HUES64 (cell line): ENCODE data around the gene MBNL2.

ENCODE experiments used
- H3K27ac ChIP-seq: 2 replicates; pipeline ENCODE4 v1.7.0; 2013; ENCODE audit warnings: low read depth, low read length, inconsistent platforms
- H3K27me3 ChIP-seq: 2 replicates; pipeline ENCODE4 v1.6.1; 2013; ENCODE audit warnings: mild to moderate bottlenecking, low read length; ENCODE audit not compliant: insufficient read depth
- H3K36me3 ChIP-seq: 2 replicates; pipeline ENCODE4 v1.6.1; 2013; ENCODE audit warnings: mild to moderate bottlenecking, low read length; ENCODE audit not compliant: insufficient read depth
- H3K4me1 ChIP-seq: 2 replicates; pipeline ENCODE4 v1.6.1; 2013; ENCODE audit warnings: mild to moderate bottlenecking, low read length, moderate library complexity; ENCODE audit not compliant: insufficient read depth
- H3K4me3 ChIP-seq: 2 replicates; pipeline ENCODE4 v1.5.1; 2013; ENCODE audit warnings: mild to moderate bottlenecking, low read length, moderate library complexity
- H3K9ac ChIP-seq: 2 replicates; pipeline ENCODE4 v1.6.1; 2013; ENCODE audit warnings: mild to moderate bottlenecking, low read depth, low read length
- H3K9me3 ChIP-seq: 2 replicates; pipeline ENCODE4 v1.6.1; 2013; ENCODE audit warnings: low read depth, low read length; ENCODE audit not compliant: insufficient read depth
- WGBS: fragments of 150-250, 120-280 bp; methylation state at CpG from one replicate; pipeline ENCODE4 v1.1.7; 2013; ENCODE audit warnings: missing lambda C conversion rate; 5-methylcytosine and 5-hydroxymethylcytosine counted together

Gene MBNL2

GRCh38 chr13:97433727-97434396 is 211.7 kb downstream of the MBNL2 start, which contains the start of gene RAP2A:
TSS of gene RAP2A (plus strand) at chr13:97434169. CDS start at chr13:97434471, 302 bp downstream.
- Histone ChIP-seq H3K27ac (peak within 1 kb of the TSS; percentile 92), H3K9ac (peak within 1 kb of the TSS; percentile 89), H3K9me3 (no peaks in the 10 kb centered on the region), H3K4me1 (peaks cover 8% of the 10 kb centered on the region; the same call in 1 of the 2 replicates), H3K36me3 (peaks cover 16% of the 10 kb centered on the region), H3K27me3 (no peaks in the 10 kb centered on the region), H3K4me3 (peak within 1 kb of the TSS; percentile 100)
- WGBS, result under 1% methylated on average over 94 of the region's 94 CpGs

- H3K9ac ChIP-seq, result peak overlapping the region; percentile 89
- under 1% methylated on average over 60 of the region's 60 CpGs for WGBS
- no peaks in the 10 kb centered on the region for H3K9me3 ChIP-seq
- peak overlapping the region; percentile 24; the same call in 1 of the 2 replicates for H3K27ac ChIP-seq
- no peaks in the 10 kb centered on the region for H3K27me3 ChIP-seq
- H3K36me3 ChIP-seq, result peaks cover 23% of the 10 kb centered on the region
- H3K4me1 ChIP-seq, result peaks cover 8% of the 10 kb centered on the region; the same call in 1 of the 2 replicates
- H3K4me3 ChIP-seq, result peak overlapping the region; percentile 90
Observed at GRCh38 chr13:97434397-97435201, 212.5 kb downstream of the MBNL2 start.

GRCh38 chr13:97435323-97435722 is 213.2 kb downstream of the MBNL2 start:
- peak overlapping the region; percentile 89 for H3K9ac ChIP-seq

GRCh38 chr13:97435794-97436193 is 213.7 kb downstream of the MBNL2 start:
- Histone ChIP-seq H3K9ac (no peak overlapping the region), H3K4me1 (peaks cover 8% of the 10 kb centered on the region; the same call in 1 of the 2 replicates), H3K36me3 (peaks cover 34% of the 10 kb centered on the region), H3K27me3 (no peaks in the 10 kb centered on the region), H3K4me3 (peak overlapping the region; percentile 90), H3K9me3 (no peaks in the 10 kb centered on the region), H3K27ac (no peak overlapping the region)
- 64% methylated on average over 5 of the region's 5 CpGs for WGBS

More at GRCh38 chr13:97435323-97435722, 213.2 kb downstream of the MBNL2 start:
- Histone ChIP-seq H3K9me3 (no peaks in the 10 kb centered on the region), H3K36me3 (peaks cover 29% of the 10 kb centered on the region), H3K4me3 (peak overlapping the region; percentile 90), H3K4me1 (peaks cover 8% of the 10 kb centered on the region; the same call in 1 of the 2 replicates), H3K27me3 (no peaks in the 10 kb centered on the region), H3K27ac (no peak overlapping the region)
- 60% methylated on average over 1 of the region's 3 CpGs for WGBS

GRCh38 chr13:97436845-97437244 is 214.7 kb downstream of the MBNL2 start:
- H3K9ac ChIP-seq, result no peak overlapping the region
- no peak overlapping the region for H3K27ac ChIP-seq
- peaks cover 8% of the 10 kb centered on the region; the same call in 1 of the 2 replicates for H3K4me1 ChIP-seq
- H3K27me3 ChIP-seq, result no peaks in the 10 kb centered on the region
- H3K4me3 ChIP-seq, result no peak overlapping the region
- H3K36me3 ChIP-seq, result peaks cover 36% of the 10 kb centered on the region
- no CpG with 5 or more reads among the region's 2 CpGs for WGBS
- H3K9me3 ChIP-seq, result no peaks in the 10 kb centered on the region

GRCh38 chr13:97437729-97438128 is 215.6 kb downstream of the MBNL2 start:
- H3K9me3 ChIP-seq, result no peaks in the 10 kb centered on the region
- 100% methylated on average over 1 of the region's 2 CpGs for WGBS
- H3K4me1 ChIP-seq, result peaks cover 8% of the 10 kb centered on the region; the same call in 1 of the 2 replicates
- H3K9ac ChIP-seq, result no peak overlapping the region
- H3K27ac ChIP-seq, result no peak overlapping the region
- H3K36me3 ChIP-seq, result peaks cover 41% of the 10 kb centered on the region
- no peaks in the 10 kb centered on the region for H3K27me3 ChIP-seq
- H3K4me3 ChIP-seq, result no peak overlapping the region

GRCh38 chr13:97438856-97439595 is 216.9 kb downstream of the MBNL2 start:
- Histone ChIP-seq H3K27ac (no peak overlapping the region), H3K9ac (no peak overlapping the region), H3K9me3 (no peaks in the 10 kb centered on the region), H3K4me3 (no peak overlapping the region), H3K36me3 (peaks cover 42% of the 10 kb centered on the region), H3K4me1 (peaks cover 8% of the 10 kb centered on the region; the same call in 1 of the 2 replicates), H3K27me3 (no peaks in the 10 kb centered on the region)
- WGBS, result 93% methylated on average over 3 of the region's 3 CpGs

- Histone ChIP-seq H3K27ac (no peak overlapping the region), H3K27me3 (no peaks in the 10 kb centered on the region), H3K36me3 (peaks cover 54% of the 10 kb centered on the region), H3K9me3 (no peaks in the 10 kb centered on the region), H3K4me3 (no peak overlapping the region), H3K4me1 (peaks cover 7% of the 10 kb centered on the region; the same call in 1 of the 2 replicates), H3K9ac (no peak overlapping the region)
- WGBS, result 80% methylated on average over 1 of the region's 2 CpGs
Observed at GRCh38 chr13:97440598-97441170, 218.6 kb downstream of the MBNL2 start.

- Histone ChIP-seq H3K9me3 (no peaks in the 10 kb centered on the region), H3K9ac (no peak overlapping the region), H3K27ac (no peak overlapping the region), H3K27me3 (no peaks in the 10 kb centered on the region), H3K4me3 (no peak overlapping the region), H3K4me1 (no peaks in the 10 kb centered on the region), H3K36me3 (peaks cover 57% of the 10 kb centered on the region)
Observed at GRCh38 chr13:97441368-97441767, 219.2 kb downstream of the MBNL2 start.
